HL-60 (cell line): Measurements from ENCODE around the gene NUB1.

Experiments used
- DNase-seq, 2 experiments: peaks; one replicate each; pipeline ENCODE4 v3.0.0-alpha.2; 2010 to 2020; ENCODE audit warnings: low read depth in 1 of 2, low spot score in 1 of 2
- H3K27ac ChIP-seq: fragments of 250-450 bp; sonication (Bioruptor Pico); replicated peaks from 2 replicates; pipeline ENCODE4 v1.5.1; 2020; ENCODE audit warnings: mild to moderate bottlenecking, moderate library complexity
- H3K27me3 ChIP-seq: fragments of 250-450 bp; sonication (Bioruptor Pico); 2 replicates; pipeline ENCODE4 v1.5.1; 2021; ENCODE audit warnings: mild to moderate bottlenecking, moderate library complexity; ENCODE audit not compliant: insufficient read depth, poor library complexity, severe bottlenecking
- H3K4me3 ChIP-seq: replicated peaks from 2 replicates; pipeline ENCODE4 v1.5.1; 2011; ENCODE audit warnings: mild to moderate bottlenecking, control low read depth, low read length; ENCODE audit not compliant: insufficient read depth
- CTCF ChIP-seq: IDR thresholded peaks from one replicate; pipeline ENCODE4 v1.5.1; 2011; ENCODE audit warnings: low read length, control low read depth, inconsistent platforms; ENCODE audit not compliant: insufficient read depth
- GABPA ChIP-seq: IDR thresholded peaks from 2 replicates; pipeline ENCODE4 v1.6.1; 2012; ENCODE audit warnings: low read depth
- POLR2AphosphoS5 ChIP-seq: IDR thresholded peaks from 2 replicates; pipeline ENCODE4 v1.6.1; 2012; ENCODE audit warnings: low read depth
- REST ChIP-seq: IDR thresholded peaks from 2 replicates; pipeline ENCODE4 v1.6.1; 2012; ENCODE audit warnings: low read depth; ENCODE audit not compliant: insufficient replicate concordance
- SPI1 ChIP-seq: IDR thresholded peaks from 2 replicates; pipeline ENCODE4 v1.6.1; 2012; ENCODE audit warnings: low read depth, mild to moderate bottlenecking, borderline replicate concordance

The NUB1 gene

GRCh38 chr7:151415375-151416105 lies 73.9 kb downstream of the NUB1 start:
- peaks cover 7% of the 10 kb centered on the region for H3K27me3 ChIP-seq
- TF ChIP-seq GABPA: no peak
- no peak for TF ChIP-seq CTCF
- TF ChIP-seq SPI1: no peak
- TF ChIP-seq POLR2AphosphoS5: peak; percentile 21; the same call in 1 of the 2 replicates
- no peak for TF ChIP-seq REST
- H3K27ac ChIP-seq: peak overlapping the region; percentile 12; the same call in 1 of the 2 replicates
- no peak overlapping the region for H3K4me3 ChIP-seq
- DNase-seq: peak; percentile 88 to 92

GRCh38 chr7:151416112-151416940 lies 74.7 kb downstream of the NUB1 start:
- DNase-seq: no peak
- Histone ChIP-seq H3K27ac (peak overlapping the region; percentile 12; the same call in 1 of the 2 replicates), H3K27me3 (peaks cover under 1% of the 10 kb centered on the region), H3K4me3 (no peak overlapping the region)
- TF ChIP-seq CTCF (no peak), SPI1 (no peak), GABPA (no peak), REST (no peak), POLR2AphosphoS5 (no peak)

GRCh38 chr7:151416941-151417315 lies 75.3 kb downstream of the NUB1 start:
- no peak for DNase-seq
- no peak overlapping the region for H3K27ac ChIP-seq
- TF ChIP-seq CTCF (no peak), POLR2AphosphoS5 (no peak)
- H3K27me3 ChIP-seq: no peaks in the 10 kb centered on the region
- H3K4me3 ChIP-seq: no peak overlapping the region
